HepG2 (cell line): ENCODE measurements around the gene C12orf60. TPM values are rescaled to one million over a fixed set of nuclear protein-coding genes. Genes with fewer than 3 reads are reported as not detected.
A peak's percentile ranks its signal among the peaks of the same experiment; 100 is the strongest.
"Not testable (repeated sequence)": the region's sequence is repeated elsewhere in the genome, so short reads cannot be mapped to it uniquely, and the experiment has no call there.

Experiments used
- ATAC-seq: fragments of 200-7000 bp; cut with Tn5 transposase; 3 replicates; pipeline ENCODE4 v1.9.1; 2020; ENCODE audit warnings: mild to moderate bottlenecking, moderate library complexity
- BruUV-seq: library from RNA; stranded (reverse); fragments of 400-500 nt; replicated peaks from 2 replicates; lab custom pipeline; 2021; lab: Mats Ljungman, UMichigan
- CTCF ChIA-PET: fragments of 300-600 bp; formaldehyde crosslinking; extraction: SDS; loops from one replicate; lab custom pipeline; 2021; ENCODE audit warnings: low total read pairs, inconsistent platforms, low intra/inter-chr PET ratio; lab: Yijun Ruan, JAX
- POLR2A ChIA-PET: fragments of 350-600 bp; sonication (Branson Sonifier 250); formaldehyde crosslinking; loops from one replicate; lab custom pipeline; 2020; ENCODE audit warnings: antibody characterized with exemption, inconsistent platforms; lab: Yijun Ruan, JAX
- DNase-seq: peaks from one replicate; pipeline ENCODE4 v3.0.0-alpha.2; 2015; ENCODE audit warnings: low spot score
- FAIRE-seq: peaks from 3 replicates; lab custom pipeline; 2011; peaks lifted over from hg19 to GRCh38; lab: Jason Lieb, UNC
- H2AFZ ChIP-seq: one replicate; pipeline ENCODE4 v1.6.1; 2011; ENCODE audit warnings: low read length, inconsistent platforms
- H3K27ac ChIP-seq: fragments of 300-600 bp; 3 replicates; pipeline ENCODE4 v1.8.0; 2011; ENCODE audit warnings: mixed run types, mild to moderate bottlenecking, mixed read lengths, low read length, inconsistent platforms; ENCODE audit not compliant: insufficient read depth; ENCODE audit errors: extremely low read length
- H3K27me3 ChIP-seq, 2 experiments: fragments of 200-600 bp in 1 of 2; 2 replicates in 1 of 2; 3 replicates in 1 of 2; pipeline versions ENCODE4 v1.6.0 to v1.8.0; 2011; ENCODE audit warnings: low read length in 2 of 2, mild to moderate bottlenecking in 2 of 2, moderate library complexity in 2 of 2, inconsistent platforms in 1 of 2; ENCODE audit not compliant: insufficient read depth in 2 of 2, control insufficient read depth in 1 of 2
- H3K36me3 ChIP-seq, 2 experiments: fragments of 200-600 bp in 1 of 2; replicated peaks in 1 of 2; 2 replicates in 1 of 2; 3 replicates in 1 of 2; pipeline versions ENCODE4 v1.5.1 to v1.8.0; 2011; ENCODE audit warnings: low read length in 2 of 2, inconsistent platforms in 1 of 2; ENCODE audit not compliant: insufficient read depth in 2 of 2, control insufficient read depth in 1 of 2
- H3K4me1 ChIP-seq: 2 replicates; pipeline ENCODE4 v1.5.1; 2012; ENCODE audit warnings: low read length, inconsistent platforms; ENCODE audit not compliant: insufficient read depth
- H3K4me2 ChIP-seq: 2 replicates; pipeline ENCODE4 v1.6.0; 2011; ENCODE audit warnings: low read depth, low read length, inconsistent platforms
- H3K4me3 ChIP-seq, 3 experiments: fragments of 200-600 bp in 1 of 3; sonication (generic), shearing (Covaris generic) in 1 of 3; replicated peaks in 1 of 3; 2 replicates each; pipeline ENCODE4 v1.5.1; 2011 to 2016; ENCODE audit warnings: low read length in 3 of 3, inconsistent platforms in 2 of 3, low read depth in 2 of 3, mild to moderate bottlenecking in 2 of 3, control low read depth in 1 of 3, mixed read lengths in 1 of 3; ENCODE audit not compliant: insufficient read depth in 1 of 3
- H3K79me2 ChIP-seq: one replicate; pipeline ENCODE4 v1.6.1; 2011; ENCODE audit warnings: low read length, inconsistent platforms; ENCODE audit not compliant: insufficient read depth
- H3K9ac ChIP-seq: 2 replicates; pipeline ENCODE4 v1.6.0; 2011; ENCODE audit warnings: mild to moderate bottlenecking, low read depth, low read length, inconsistent platforms; ENCODE audit not compliant: insufficient read depth
- H3K9me3 ChIP-seq: 2 replicates; pipeline ENCODE4 v1.5.1; 2012; ENCODE audit warnings: mild to moderate bottlenecking, low read length
- H4K20me1 ChIP-seq: 2 replicates; pipeline ENCODE4 v1.6.0; 2011; ENCODE audit warnings: inconsistent platforms, mild to moderate bottlenecking, low read length, moderate library complexity; ENCODE audit not compliant: insufficient read depth
- GZF1 ChIP-seq: sonication (generic); formaldehyde crosslinking; IDR thresholded peaks from 2 replicates; pipeline ENCODE4 v1.5.1; 2020; ENCODE audit warnings: mild to moderate bottlenecking, missing genetic modification reagents
- MAFK ChIP-seq, 2 experiments: IDR thresholded peaks in 1 of 2; conservative IDR thresholded peaks in 1 of 2; 2 replicates each; pipeline ENCODE4 v1.6.1; 2011; ENCODE audit warnings: improper control_type of control experiment in 2 of 2, low read length in 2 of 2
- ZNF772 ChIP-seq: sonication (generic); formaldehyde crosslinking; IDR thresholded peaks from 2 replicates; pipeline ENCODE4 v1.5.0; 2020; ENCODE audit warnings: mild to moderate bottlenecking, missing genetic modification reagents
- WGBS: methylation state at CpG from one replicate; pipeline ENCODE4 v1.1.6; 2017; ENCODE audit warnings: low lambda C conversion rate; 5-methylcytosine and 5-hydroxymethylcytosine counted together
- in situ Hi-C: cut with HindIII; loops from 2 replicates; pipeline ENCODE4 v1.10.0; 2017; ENCODE audit warnings: low pct_unique_long_range_greater_than_20kb; ENCODE audit not compliant: extremely low pct_ligation_motif_present
- intact Hi-C: fragments of 100-400 bp; cut with micrococcal nuclease; formaldehyde crosslinking; loops from one replicate; pipeline ENCODE4 v1.10.0; 2022; ENCODE audit not compliant: unreplicated experiment
- polyA plus RNA-seq, 8 experiments: library from polyadenylated mRNA; depleted of rRNA in 3 of 8; stranded (reverse) in 7 of 8; unstranded in 1 of 8; fragments of >200 nt; fragmentation: Illumina TruSeq in 4 of 8; extraction: Trizol in 4 of 8; gene quantifications; 2 replicates each; pipeline versions ENCODE4 v1.2.1 to v1.2.3, GENCODE V29; 2011 to 2016; ENCODE audit warnings: low read depth in 4 of 8, missing spikeins in 1 of 8, mixed read lengths in 1 of 8; ENCODE audit not compliant: insufficient read depth in 1 of 8
- total RNA-seq, 5 experiments: library from RNA; depleted of rRNA; stranded (reverse); fragments of >200 nt; fragmentation: Illumina TruSeq; extraction: Trizol; gene quantifications; 2 replicates each; pipeline ENCODE4 v1.2.3, GENCODE V29; 2016; ENCODE audit warnings: low read depth in 1 of 5
- TF ChIP-seq, protein P1 (sequence below): sonication (generic); formaldehyde crosslinking; IDR thresholded peaks from 2 replicates; pipeline ENCODE4 v1.4.0; 2020; ENCODE audit warnings: missing genetic modification reagents

Gene C12orf60
- total and polyA plus RNA-seq, 2 of the 13 experiments (the other 11 are each of a cell fraction or from before 2014, with no cell fraction given) = 0.55 to 1.4 TPM

DNA sequence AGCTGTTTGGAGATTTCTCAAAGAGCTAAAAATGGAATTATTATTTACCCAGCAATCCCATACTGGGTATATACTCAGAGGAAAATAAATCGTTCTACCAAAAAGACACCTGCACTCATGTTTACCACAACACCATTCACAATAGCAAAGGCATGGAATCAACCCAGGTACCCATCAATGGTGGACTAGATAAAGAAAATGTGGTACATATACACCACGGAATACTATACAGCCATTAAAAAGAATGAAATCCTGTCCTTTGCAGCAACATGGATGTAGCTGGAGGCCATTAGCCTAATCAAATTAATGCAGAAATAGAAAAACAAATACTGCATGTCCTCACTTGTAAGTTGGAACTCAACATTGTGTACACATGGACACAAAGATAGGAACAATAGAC lies 38.1 kb upstream of the C12orf60 start (continued):
- TF ChIP-seq, protein P1, sequence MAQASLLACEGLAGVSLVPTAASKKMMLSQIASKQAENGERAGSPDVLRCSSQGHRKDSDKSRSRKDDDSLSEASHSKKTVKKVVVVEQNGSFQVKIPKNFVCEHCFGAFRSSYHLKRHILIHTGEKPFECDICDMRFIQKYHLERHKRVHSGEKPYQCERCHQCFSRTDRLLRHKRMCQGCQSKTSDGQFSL (CRISPR knock-in tag) = no peak
- no peak for TF ChIP-seq ZNF772 (CRISPR knock-in tag)
- TF ChIP-seq, all 625 proteins: peak for 0

DNA sequence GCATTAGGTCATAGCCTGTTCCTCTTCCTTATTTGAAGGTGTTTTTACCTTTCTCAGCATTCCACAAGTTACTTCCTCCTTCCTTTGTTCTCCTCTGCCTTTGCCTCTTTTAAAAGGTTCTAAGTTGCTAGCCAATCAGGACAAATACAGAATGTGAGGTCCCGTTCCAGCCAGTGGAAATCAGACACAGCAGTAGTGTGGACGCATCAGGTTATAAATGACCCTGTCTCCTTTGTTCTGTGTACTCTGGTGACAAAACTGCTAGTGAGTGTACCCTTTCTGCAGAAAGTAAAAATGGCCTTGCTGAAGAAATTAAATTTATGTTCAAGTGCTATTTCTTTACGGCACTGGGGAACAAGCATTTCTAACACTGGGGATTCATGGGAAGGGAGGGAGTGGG lies 37.5 kb upstream of the C12orf60 start:
- H3K9ac ChIP-seq, H3K9me3 ChIP-seq, H3K4me2 ChIP-seq, CTCF ChIA-PET, H3K4me3 ChIP-seq, H3K36me3 ChIP-seq, H3K27ac ChIP-seq, POLR2A ChIA-PET, in situ Hi-C loops, intact Hi-C loops, H4K20me1 ChIP-seq, FAIRE-seq, BruUV-seq, H3K27me3 ChIP-seq, DNase-seq, H2AFZ ChIP-seq, ATAC-seq: not testable (repeated sequence)
- 93% methylated on average over 3 of the region's 3 CpGs for WGBS
- Histone ChIP-seq H3K4me1 (peaks cover 29% of the 10 kb centered on the region), H3K79me2 (peaks cover 37% of the 10 kb centered on the region)

DNA sequence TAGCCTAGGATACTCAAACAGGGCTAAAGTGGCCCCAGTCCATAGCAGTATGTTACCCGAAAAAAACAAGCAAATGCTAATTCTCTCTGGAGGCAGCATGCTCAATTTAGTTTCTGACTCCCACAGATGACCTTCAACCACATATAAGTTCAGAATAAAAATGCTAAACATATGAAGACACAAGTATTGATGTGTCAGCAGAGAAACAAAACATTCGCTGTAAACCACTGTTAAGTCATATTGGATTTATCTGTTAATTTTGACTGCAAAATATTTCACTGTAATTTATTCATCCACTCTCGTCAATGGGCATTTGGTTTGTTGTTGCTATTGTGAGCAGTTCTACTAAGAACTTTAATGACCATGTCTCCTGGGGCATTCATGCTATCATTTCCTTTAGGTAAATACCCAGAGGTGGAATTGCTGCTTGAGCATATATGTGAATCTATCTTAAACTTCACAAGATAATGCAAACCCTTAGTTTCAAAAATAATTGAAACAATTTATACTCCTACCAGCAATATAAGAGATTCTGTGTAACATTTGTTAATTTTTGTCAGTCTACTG lies 36.7 kb upstream of the C12orf60 start:
- in situ Hi-C loops = no loop called here
- Histone ChIP-seq H3K4me1 (peaks cover 29% of the 10 kb centered on the region), H3K4me2 (no peak overlapping the region; the same call in 1 of the 2 replicates), H3K4me3 (no peak overlapping the region), H3K36me3 (no peaks in the 10 kb centered on the region), H3K9ac (no peak overlapping the region), H2AFZ (no peak overlapping the region), H3K9me3 (no peaks in the 10 kb centered on the region), H3K27me3 (no peaks in the 10 kb centered on the region; a peak in 1 of 5 replicates), H3K27ac (no peak overlapping the region), H4K20me1 (peaks cover 3% of the 10 kb centered on the region; the same call in 1 of the 2 replicates), H3K79me2 (peaks cover 37% of the 10 kb centered on the region)
- FAIRE-seq (no peak), ATAC-seq (no peak), DNase-seq (no peak)
- POLR2A ChIA-PET = no interaction called here
- TF ChIP-seq MAFK (conservative IDR thresholded peaks at IDR 0.05 in 1 of 2, IDR thresholded peaks at IDR 0.05 in 1 of 2; ENCODE audit: low read length in 2 of 2) (peak; percentile 28 to 30; a peak in 1 of 4 replicates), GZF1 (CRISPR knock-in tag) (no peak)
- CTCF ChIA-PET = no interaction called here
- intact Hi-C loops = no loop called here
- no TSS peak for BruUV-seq
- WGBS = 95% methylated on average over 3 of the region's 3 CpGs
